Measurements from ENCODE around the gene GON4L.
A peak's percentile ranks its signal among the peaks of the same experiment; 100 is the strongest.
"Not testable (repeated sequence)": the region's sequence is repeated elsewhere in the genome, so short reads cannot be mapped to it uniquely, and the experiment has no call there.

GON4L gene

DNA sequence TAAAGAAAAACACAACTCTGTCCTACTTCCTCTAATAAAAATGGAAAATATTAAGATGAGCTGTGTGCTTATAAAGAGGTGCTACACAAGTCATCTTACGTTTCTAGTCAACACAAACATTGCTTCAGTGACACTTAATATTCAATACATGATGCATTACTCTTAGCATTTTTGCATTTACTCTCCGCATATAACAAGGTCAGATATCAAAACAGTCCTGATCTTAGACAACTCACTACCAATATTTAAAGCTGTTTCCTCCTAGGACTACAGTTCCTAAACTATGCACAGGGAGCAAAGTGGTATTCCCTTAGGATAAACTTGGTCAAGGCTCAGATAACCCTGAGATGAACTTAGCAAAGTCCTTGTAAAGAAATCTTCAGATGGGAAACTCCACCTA lies 41.9 kb upstream of the GON4L start:
- H2AFZ ChIP-seq, result no peak overlapping the region
- no peaks in the 10 kb centered on the region for H3K36me3 ChIP-seq (ENCODE audit: control insufficient read depth, insufficient read depth, low read length)
- no peak overlapping the region for H3K27ac ChIP-seq

DNA sequence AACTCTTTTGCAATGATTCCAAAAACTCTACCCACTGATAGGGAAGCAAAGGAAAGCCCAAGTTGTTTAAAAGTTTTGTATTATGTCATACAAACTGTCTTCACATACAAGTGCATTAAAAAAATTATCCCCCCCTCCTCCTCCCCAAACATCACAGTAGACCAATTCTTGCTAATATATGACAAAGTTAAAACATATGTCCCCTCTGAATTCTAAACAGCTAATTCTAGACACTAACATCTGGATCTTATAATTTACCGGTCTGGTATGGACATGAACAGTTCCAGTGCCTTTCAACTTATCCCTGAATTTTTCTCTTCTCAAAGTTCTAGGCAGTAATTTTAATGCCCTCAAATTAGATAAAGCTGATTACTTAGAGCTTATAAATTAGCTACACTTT lies 40.7 kb upstream of the GON4L start:
- no peak for TF ChIP-seq CTCF (IDR thresholded peaks at IDR 0.05)
- Histone ChIP-seq H3K4me1 (no peaks in the 10 kb centered on the region), H2AFZ (no peak overlapping the region), H3K27ac (no peak overlapping the region), H3K27me3 (ENCODE audit: control insufficient read depth, insufficient read depth, low read length) (no peaks in the 10 kb centered on the region), H3K9me3 (ENCODE audit: control insufficient read depth, low read length) (no peaks in the 10 kb centered on the region), H3K36me3 (ENCODE audit: control insufficient read depth, insufficient read depth, low read length) (no peaks in the 10 kb centered on the region), H3K4me2 (ENCODE audit: low read length) (no peak overlapping the region), H3K79me2 (no peaks in the 10 kb centered on the region), H3K9ac (no peak overlapping the region), H3K4me3 (ENCODE audit: low read depth, low read length) (no peak overlapping the region)

More for the DNA sequence above, 41.9 kb upstream of the GON4L start:
- TF ChIP-seq CTCF (IDR thresholded peaks at IDR 0.05), result no peak
- no peaks in the 10 kb centered on the region for H3K79me2 ChIP-seq
- no peaks in the 10 kb centered on the region for H3K4me1 ChIP-seq
- no peaks in the 10 kb centered on the region for H3K27me3 ChIP-seq (ENCODE audit: control insufficient read depth, insufficient read depth, low read length)
- no peak overlapping the region for H3K4me2 ChIP-seq (ENCODE audit: low read length)
- H3K9me3 ChIP-seq (ENCODE audit: control insufficient read depth, low read length), result no peaks in the 10 kb centered on the region
- no peak overlapping the region for H3K4me3 ChIP-seq (ENCODE audit: low read depth, low read length)
- no peak overlapping the region for H3K9ac ChIP-seq

DNA sequence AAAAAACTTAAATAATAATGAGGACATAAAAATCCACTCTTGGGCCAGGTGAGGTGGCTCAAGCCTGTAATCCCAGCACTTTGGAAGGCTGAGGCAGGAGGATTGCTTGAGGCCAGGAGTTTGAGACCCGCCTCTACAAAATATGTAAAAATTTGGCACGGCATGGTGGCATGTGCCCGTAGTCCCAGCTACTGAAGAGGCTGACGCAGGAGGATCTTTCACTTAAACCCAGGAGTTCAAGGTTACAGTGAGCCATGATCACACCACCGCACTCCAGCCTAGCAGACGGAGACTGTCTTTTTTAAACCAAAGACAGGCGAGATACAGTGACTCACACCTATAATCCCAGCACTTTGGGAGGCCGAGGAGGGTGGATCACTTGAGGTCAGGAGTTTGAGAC lies 39.5 kb upstream of the GON4L start:
- not testable (repeated sequence) for H3K79me2 ChIP-seq; H3K36me3 ChIP-seq (ENCODE audit: control insufficient read depth, insufficient read depth, low read length); H2AFZ ChIP-seq; H3K4me2 ChIP-seq (ENCODE audit: low read length); H3K27me3 ChIP-seq (ENCODE audit: control insufficient read depth, insufficient read depth, low read length); H3K4me3 ChIP-seq (ENCODE audit: low read depth, low read length); H3K9me3 ChIP-seq (ENCODE audit: control insufficient read depth, low read length); H3K4me1 ChIP-seq; H3K27ac ChIP-seq; H3K9ac ChIP-seq

- H3K79me2 ChIP-seq; H3K27ac ChIP-seq; H3K27me3 ChIP-seq (ENCODE audit: control insufficient read depth, insufficient read depth, low read length); H3K4me3 ChIP-seq (ENCODE audit: low read depth, low read length); H3K4me2 ChIP-seq (ENCODE audit: low read length); H3K9me3 ChIP-seq (ENCODE audit: control insufficient read depth, low read length); H2AFZ ChIP-seq; H3K9ac ChIP-seq; H3K36me3 ChIP-seq (ENCODE audit: control insufficient read depth, insufficient read depth, low read length); H3K4me1 ChIP-seq: not testable (repeated sequence)
These were observed 38.6 kb upstream of the GON4L start for GRCh38 chr1:155895617-155896016.

- Histone ChIP-seq H3K27ac (peak overlapping the region; percentile 49), H3K4me3 (ENCODE audit: low read depth, low read length) (no peak overlapping the region), H3K9ac (no peak overlapping the region)
These were observed 36.6 kb upstream of the GON4L start for GRCh38 chr1:155893389-155894142.

More at GRCh38 chr1:155893389-155894142, 36.6 kb upstream of the GON4L start:
- H2AFZ ChIP-seq, result no peak overlapping the region
- no peaks in the 10 kb centered on the region for H3K79me2 ChIP-seq
- H3K9me3 ChIP-seq (ENCODE audit: control insufficient read depth, low read length), result no peaks in the 10 kb centered on the region
- H3K36me3 ChIP-seq (ENCODE audit: control insufficient read depth, insufficient read depth, low read length), result no peaks in the 10 kb centered on the region
- no peak overlapping the region for H3K4me2 ChIP-seq (ENCODE audit: low read length)
- H3K4me1 ChIP-seq, result no peaks in the 10 kb centered on the region
- no peaks in the 10 kb centered on the region for H3K27me3 ChIP-seq (ENCODE audit: control insufficient read depth, insufficient read depth, low read length)
- no peak for TF ChIP-seq CTCF (IDR thresholded peaks at IDR 0.05)
